Measurements from ENCODE around the gene PADI1.

DNA sequence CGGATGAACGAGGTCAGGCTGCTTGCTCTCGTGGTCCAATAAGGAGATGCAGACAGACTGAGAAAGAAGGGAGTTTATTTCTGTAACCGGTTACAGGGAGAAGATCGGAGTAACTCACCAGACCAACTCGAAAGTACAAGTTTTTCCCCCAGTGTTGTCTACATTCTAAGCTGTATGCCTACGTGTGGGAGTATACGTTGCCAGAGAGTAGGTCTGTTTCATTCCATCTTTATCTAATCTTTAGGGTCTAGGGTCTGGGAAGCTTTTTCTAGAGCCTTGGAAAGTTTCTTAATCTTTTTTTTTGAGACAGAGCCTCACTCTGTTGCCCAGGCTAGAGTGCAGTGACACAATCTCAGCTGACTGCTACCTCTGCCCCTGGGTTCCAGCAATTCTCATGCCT lies 4.7 kb upstream of the PADI1 start:
- TF ChIP-seq POLR2A (IDR thresholded peaks at IDR 0.05; ENCODE audit: low read length) (no peak), GATA1 (IDR thresholded peaks at IDR 0.05; ENCODE audit: low read depth, low read length) (no peak)

Data from erythroblast (primary cell).